NCI-H2196 treated with DMSO at 0.1 percent for 48 hours (cell line): Measurements from ENCODE around the gene FAM9C.
"Not testable (repeated sequence)": the region's sequence is repeated elsewhere in the genome, so short reads cannot be mapped to it uniquely, and the experiment has no call there.

Experiments used
- DNase-seq: peaks from one replicate; lab custom pipeline; 2025; ENCODE audit not compliant: unreplicated experiment; lab: John Stamatoyannopoulos, UW

Gene FAM9C

GRCh38 chrX:13043938-13044337 lies 482 bp downstream of the FAM9C start:
- no peak for DNase-seq

DNA sequence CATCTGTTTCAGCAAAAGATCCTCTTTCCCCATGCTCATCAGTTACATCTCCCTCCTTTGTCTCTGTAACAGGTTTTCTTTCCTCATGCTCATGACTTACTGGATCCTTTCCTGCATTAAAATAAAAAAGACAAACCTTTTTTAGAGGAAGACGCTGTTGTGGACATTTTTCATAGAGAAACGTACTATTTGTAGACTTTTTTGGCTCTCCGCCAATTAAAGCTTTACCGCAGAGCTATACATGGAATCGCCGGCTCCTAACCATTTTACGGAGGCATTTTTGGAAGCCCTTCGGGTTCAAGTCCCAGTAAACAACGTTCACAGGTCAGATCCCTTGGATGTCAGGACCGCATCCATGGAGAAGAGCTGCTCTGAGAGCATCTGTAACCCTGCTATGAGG lies 1.3 kb downstream of the FAM9C start:
- no peak for DNase-seq

DNA sequence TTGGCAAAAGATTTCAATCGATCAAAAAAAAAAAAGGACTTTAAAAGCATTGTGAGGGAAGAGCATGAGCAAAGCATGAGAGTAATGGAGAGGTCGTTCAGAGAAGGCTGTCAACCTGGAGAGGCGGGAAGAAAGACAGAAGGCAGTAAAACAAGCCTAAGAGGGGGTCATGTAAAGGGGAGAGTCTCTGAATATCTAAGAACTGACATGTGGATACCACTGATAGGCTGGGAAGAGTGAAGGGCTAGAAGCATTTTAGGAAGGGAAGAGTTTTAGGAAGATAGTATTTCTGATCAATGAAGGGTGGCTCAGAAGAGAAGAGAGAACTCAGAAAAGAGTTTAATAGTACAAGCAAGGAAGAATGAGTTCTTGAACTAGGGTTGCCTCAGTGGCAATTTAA lies 7.5 kb downstream of the FAM9C start:
- DNase-seq: no peak

DNA sequence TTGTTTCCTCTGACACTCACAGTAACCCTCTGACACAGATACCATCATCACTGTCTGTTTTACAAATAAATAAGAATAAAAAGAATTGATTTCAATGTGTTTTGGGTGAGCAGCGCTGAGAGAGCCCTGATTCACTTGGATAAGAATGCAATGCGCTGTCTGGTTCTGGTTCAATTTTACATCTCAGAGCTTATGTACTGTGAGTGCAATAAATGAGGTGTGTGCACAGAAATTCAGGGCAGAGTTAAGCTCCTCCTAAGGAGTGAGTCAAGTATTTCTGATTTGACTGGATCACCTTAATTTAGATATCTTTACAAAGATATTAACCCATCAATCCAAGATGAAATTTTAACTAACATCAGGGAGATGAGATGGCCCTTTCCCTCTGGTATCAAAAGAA lies 11.2 kb downstream of the FAM9C start:
- no peak for DNase-seq

DNA sequence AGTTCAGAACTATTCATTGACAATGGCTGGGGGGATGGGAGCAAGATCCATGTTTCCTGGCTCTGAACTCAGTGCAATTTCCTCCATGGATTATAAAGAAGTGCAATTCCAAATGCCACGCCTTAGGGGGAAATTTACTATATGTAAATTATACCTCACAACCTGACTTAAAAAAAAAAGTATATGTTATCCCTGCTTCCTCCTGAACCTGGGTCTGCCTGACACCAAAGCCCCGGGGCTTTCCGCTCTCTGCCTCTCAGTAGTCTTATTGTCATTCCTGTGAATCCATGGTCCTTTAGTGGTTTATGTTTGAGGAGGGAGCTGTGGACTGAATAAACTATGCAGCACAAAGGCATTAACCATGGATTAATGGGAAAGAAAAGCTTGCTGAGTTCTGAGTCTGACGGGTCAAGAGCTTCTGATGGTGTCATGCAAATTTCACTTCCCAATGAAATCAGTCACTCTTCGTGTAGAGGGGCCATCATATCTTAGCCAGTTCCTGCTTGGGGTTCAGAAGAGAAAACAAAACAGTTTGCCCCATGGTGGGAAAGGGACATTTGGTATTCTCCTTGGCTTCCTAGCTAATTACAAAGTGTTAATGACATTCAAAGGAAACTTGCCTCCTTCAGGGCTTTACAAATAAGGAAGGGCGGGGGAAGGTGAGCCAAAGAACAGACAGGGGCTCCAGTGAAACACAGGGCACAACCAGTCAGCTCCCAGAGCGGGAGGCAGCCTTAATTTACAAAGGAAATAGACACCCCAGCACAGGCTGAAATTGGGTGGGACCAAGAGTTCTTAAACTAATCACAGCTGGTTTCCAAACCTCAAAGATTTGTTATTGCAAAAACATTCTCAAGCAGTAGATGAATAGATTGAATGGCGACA lies 14.3 kb downstream of the FAM9C start:
- no peak for DNase-seq

DNA sequence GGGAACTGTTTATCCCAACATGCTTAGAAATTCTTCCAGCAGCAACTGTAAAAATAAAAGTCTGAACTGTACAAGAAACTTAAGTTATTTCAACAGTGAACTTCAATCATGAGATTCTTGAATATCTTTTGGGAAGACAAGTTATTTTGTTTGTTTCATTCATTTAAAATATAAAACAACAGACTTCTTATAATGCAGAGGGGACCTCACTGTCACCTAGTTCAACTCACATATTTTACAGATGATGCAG lies 14.9 kb downstream of the FAM9C start:
- DNase-seq: no peak

GRCh38 chrX:13028871-13029636 lies 15.4 kb downstream of the FAM9C start:
- DNase-seq: no peak

- DNase-seq: no peak
Observed at GRCh38 chrX:13026877-13027652, 17.4 kb downstream of the FAM9C start.

- no peak for DNase-seq
Observed at GRCh38 chrX:13024986-13025385, 19.4 kb downstream of the FAM9C start.

DNA sequence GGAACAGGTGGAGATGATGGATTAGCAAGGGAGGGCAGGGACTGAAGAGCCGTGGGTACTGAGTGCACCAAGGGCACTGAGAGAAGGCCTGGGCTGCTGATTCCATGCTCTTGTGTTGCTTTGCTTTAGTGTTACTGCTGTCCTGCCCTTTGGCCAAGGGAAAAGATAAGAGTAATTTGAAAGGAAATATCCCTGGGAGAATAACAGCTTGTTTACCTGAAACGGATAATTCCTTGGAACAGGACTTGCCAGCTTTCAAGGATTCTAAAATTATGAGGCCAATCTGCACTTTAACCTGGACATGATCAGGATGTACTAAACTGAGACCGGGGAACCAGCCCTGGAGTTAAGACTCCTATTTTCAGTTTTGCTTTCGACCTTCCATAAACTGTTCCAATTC lies 20.4 kb downstream of the FAM9C start:
- no peak for DNase-seq

DNA sequence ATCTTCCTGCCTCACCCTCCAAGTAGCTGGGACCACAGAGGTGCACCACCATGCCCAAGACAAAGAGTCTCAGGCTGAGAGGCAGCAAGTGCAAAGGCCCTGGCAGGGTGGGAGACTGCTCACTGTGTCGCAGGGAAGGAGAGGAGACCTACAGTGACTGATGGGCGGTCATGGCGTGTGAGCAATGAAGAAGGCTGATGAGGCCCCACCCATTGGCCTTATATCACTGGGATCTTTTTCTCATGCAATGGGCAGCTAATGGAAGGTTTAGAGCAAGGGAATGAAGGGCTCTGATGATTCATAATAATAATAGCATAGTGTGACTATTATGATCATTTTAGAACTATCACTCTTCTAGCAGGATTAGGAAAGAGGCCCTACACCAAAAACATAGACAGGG lies 20.9 kb downstream of the FAM9C start:
- DNase-seq: no peak

DNA sequence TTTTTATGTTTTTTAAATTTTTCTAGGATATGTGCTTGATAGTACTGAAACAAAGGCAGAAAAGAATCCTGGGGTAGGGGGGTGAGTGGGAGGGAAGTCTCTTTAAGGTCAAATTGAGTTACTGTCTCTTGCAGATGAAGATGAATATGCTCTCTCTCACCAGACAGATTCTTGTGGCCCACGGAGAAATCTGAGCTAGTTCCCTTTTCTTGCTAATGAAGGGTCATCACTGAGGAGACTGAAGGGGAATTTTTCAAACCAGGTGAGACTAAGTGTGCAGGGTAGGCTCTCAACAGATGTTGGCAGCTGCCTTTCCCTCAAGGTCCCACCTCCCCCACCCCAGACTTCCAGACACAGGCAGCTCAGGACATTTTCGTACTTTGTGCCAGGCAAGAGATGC lies 21.5 kb downstream of the FAM9C start:
- no peak for DNase-seq

GRCh38 chrX:13016731-13017130 lies 27.7 kb downstream of the FAM9C start:
- DNase-seq: not testable (repeated sequence)

- DNase-seq: no peak
Observed at GRCh38 chrX:13015536-13016236, 28.7 kb downstream of the FAM9C start.

DNA sequence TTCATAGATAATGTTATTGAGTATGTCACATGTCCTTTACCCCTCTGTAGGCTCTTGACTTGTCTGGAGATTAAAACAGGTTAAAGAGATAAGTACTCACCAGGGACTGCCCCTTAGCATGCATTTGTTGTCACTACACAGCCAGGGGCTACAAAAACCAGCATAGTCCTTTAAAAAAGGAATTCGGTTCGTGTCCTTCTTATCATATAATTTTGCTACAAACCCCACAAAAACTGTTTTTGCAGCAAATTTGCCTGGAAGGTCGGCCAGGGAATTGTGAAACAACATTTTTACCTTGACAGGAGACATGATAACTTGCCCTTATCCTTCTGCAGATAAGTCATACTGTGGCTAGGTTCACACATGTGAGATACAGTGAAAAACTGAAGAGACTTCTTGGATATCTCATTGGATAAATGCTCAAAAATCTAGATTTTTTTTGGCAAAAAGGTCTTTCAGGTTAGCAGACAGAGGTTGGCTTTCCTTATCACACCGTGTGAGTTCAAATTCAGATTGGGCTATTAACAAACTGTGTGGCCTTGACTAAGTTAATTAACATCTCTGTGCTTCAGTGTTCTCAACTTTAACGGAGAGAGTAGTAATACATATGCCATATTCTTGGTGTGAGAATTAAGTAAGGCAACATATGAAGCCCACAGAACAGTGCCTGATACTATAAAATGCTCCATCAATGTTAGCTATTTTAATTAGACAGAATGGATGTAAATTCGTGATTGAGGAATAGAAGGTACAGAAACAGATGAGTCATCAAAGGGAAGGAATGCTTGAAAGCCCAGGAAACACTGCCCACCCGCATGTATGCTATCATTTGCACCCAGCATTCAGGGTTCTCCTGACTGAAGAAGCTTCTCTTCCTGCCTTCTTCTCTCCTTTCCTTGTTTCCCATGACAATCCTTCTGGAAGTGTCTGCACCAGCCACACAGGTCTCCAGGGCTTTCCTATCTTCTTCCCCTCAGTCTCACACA lies 30.0 kb downstream of the FAM9C start:
- DNase-seq: no peak

- DNase-seq: no peak
Observed at GRCh38 chrX:13013363-13014110, 30.9 kb downstream of the FAM9C start.

DNA sequence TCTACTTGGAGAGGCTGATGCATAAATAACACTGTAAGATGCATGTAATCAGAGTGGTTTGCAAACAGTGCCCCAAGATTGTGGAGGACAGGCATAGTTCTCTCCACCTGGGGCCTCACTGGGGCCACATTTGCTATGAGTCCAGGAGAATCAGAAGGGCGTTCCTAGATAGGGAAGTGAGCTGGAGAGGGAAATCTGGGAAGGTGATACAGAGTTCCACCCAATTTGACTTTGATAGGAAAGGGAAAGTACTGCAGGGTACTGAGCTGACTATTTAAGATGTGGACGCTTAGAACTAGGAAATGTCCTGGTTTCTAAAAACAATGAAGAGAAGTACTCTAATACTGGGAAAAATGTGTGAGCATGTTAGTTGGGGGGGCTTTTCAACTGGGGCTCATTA lies 33.9 kb downstream of the FAM9C start:
- DNase-seq: no peak

DNA sequence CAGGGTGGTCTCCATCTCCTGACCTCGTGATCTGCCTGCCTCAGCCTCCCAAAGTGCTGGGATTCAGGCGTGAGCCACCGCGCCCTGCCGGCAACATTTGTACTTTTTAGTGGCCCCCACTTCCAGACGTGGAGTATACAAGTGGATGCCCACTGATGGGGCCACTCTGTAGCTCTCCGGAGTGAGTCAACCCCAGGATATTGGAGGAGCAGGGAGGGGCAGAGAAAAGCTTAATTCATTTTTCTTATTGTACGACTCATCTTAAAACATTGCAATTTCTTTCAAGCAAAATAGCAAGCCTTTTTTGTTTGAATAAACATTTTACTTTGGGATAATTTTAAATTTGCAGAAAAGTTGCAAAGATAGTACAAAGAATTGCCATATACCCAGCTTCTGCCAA lies 34.6 kb downstream of the FAM9C start:
- no peak for DNase-seq

DNA sequence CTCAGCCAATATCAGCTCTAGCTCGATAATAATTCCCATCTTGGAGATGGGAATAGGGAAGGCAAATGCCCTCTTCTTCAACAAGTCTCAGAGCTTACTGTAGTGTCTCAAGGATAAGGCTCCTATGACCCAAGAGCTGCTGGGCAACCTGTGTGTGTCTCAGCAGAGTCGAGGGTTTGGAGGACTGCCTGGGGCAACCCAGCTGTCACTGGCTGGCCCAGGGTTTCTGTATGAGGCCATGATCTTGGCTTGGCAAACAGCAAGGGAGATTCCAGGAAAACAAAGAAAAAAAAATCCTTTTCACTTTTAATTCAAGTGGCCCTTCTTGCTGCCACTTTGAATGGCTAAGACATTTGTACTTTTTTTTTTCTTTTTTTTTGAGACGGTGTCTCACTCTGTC lies 35.1 kb downstream of the FAM9C start:
- DNase-seq: no peak
